ENCODE measurements around the gene EPS15.

EPS15 gene

DNA sequence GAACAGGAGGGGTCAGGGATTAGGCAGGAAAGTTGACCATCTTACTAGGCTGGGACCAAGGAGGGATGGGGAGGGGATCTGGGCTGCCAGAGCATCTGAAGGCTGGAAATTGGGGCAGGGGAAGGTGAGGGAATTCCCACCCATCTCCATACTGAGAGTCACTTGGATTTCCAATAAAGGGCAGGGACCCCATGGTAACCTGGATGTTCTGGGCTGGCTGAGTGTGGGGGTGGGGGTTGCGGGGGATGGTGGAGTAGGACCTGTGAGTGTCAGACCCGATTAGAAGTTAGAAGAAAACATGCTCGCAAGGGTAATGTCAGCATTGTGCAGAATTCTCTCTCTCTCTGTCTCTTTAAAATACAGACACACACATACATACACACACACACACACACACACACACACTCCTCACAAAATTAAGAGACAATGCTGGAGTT, 40.0 kb upstream of the EPS15 start:
- Histone ChIP-seq H3K36me3 (replicated peaks; ENCODE audit: insufficient read depth, low read length) (no peaks in the 10 kb centered on the region), H3K27ac (ENCODE audit: low read length) (no peak overlapping the region), H3K4me3 (ENCODE audit: low read length) (no peak overlapping the region), H4K20me1 (ENCODE audit: insufficient read depth, low read length) (no peaks in the 10 kb centered on the region), H3K9me3 (replicated peaks; ENCODE audit: insufficient read depth, low read length) (no peaks in the 10 kb centered on the region), H3K4me1 (ENCODE audit: low read length) (peaks cover 6% of the 10 kb centered on the region), H2AFZ (ENCODE audit: low read length) (no peak overlapping the region), H3K4me2 (ENCODE audit: low read depth, low read length) (no peak overlapping the region), H3F3A (ENCODE audit: insufficient read depth, low read length) (no peaks in the 10 kb centered on the region), H3K9me2 (replicated peaks; ENCODE audit: insufficient read depth, low read length) (no peaks in the 10 kb centered on the region), H3K9ac (ENCODE audit: low read length) (no peak overlapping the region), H3K27me3 (replicated peaks; ENCODE audit: insufficient read depth, low read length) (no peaks in the 10 kb centered on the region), H3K79me2 (ENCODE audit: low read length) (no peaks in the 10 kb centered on the region)
- no peak for DNase-seq
- no peak for TF ChIP-seq EZH2phosphoT487 (IDR thresholded peaks at IDR 0.05; ENCODE audit: low read length)
- no peak for TF ChIP-seq EZH2 (optimal IDR thresholded peaks at IDR 0.05; ENCODE audit: low read depth, low read length)
- TF ChIP-seq, protein P1, sequence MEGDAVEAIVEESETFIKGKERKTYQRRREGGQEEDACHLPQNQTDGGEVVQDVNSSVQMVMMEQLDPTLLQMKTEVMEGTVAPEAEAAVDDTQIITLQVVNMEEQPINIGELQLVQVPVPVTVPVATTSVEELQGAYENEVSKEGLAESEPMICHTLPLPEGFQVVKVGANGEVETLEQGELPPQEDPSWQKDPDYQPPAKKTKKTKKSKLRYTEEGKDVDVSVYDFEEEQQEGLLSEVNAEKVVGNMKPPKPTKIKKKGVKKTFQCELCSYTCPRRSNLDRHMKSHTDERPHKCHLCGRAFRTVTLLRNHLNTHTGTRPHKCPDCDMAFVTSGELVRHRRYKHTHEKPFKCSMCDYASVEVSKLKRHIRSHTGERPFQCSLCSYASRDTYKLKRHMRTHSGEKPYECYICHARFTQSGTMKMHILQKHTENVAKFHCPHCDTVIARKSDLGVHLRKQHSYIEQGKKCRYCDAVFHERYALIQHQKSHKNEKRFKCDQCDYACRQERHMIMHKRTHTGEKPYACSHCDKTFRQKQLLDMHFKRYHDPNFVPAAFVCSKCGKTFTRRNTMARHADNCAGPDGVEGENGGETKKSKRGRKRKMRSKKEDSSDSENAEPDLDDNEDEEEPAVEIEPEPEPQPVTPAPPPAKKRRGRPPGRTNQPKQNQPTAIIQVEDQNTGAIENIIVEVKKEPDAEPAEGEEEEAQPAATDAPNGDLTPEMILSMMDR (IDR thresholded peaks at IDR 0.05; ENCODE audit: low read length) = no peak

DNA sequence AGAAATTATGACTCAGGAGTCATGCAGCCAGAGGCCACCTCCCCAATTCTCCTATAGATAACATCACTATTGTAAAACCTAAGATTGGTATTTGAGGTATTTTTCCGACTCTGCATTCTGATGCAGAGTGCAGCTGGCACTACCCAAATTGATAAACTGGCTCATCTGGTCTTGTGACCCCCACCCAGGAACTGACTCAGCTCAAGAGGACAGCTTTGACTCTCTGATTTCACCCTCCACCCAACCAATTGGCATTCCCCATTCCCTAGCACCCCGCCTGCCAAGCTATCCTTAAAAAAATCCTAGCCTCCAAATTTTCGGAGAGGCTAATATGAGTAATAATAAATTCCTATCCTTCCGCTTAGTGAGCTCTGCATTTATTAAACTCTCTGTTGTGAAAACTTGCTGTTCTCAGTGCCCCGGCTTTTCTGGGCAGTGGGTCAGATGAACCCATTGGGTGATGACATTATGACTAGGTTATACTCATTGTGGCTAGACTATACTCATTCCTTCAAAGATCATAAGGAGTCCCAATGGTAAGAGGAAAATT, 39.4 kb upstream of the EPS15 start:
- DNase-seq = no peak
- TF ChIP-seq, protein P1 (IDR thresholded peaks at IDR 0.05; ENCODE audit: low read length) = no peak
- TF ChIP-seq EZH2phosphoT487 (IDR thresholded peaks at IDR 0.05; ENCODE audit: low read length) (no peak), EZH2 (optimal IDR thresholded peaks at IDR 0.05; ENCODE audit: low read depth, low read length) (no peak)
- no peak overlapping the region for H3K9ac ChIP-seq (ENCODE audit: low read length)
- H2AFZ ChIP-seq (ENCODE audit: low read length) = no peak overlapping the region
- H3K27me3 ChIP-seq (replicated peaks; ENCODE audit: insufficient read depth, low read length) = no peaks in the 10 kb centered on the region
- no peaks in the 10 kb centered on the region for H3K36me3 ChIP-seq (replicated peaks; ENCODE audit: insufficient read depth, low read length)
- H3K9me3 ChIP-seq (replicated peaks; ENCODE audit: insufficient read depth, low read length) = no peaks in the 10 kb centered on the region
- no peaks in the 10 kb centered on the region for H3K9me2 ChIP-seq (replicated peaks; ENCODE audit: insufficient read depth, low read length)
- no peak overlapping the region for H3K4me2 ChIP-seq (ENCODE audit: low read depth, low read length)
- no peaks in the 10 kb centered on the region for H4K20me1 ChIP-seq (ENCODE audit: insufficient read depth, low read length)
- H3K4me3 ChIP-seq (ENCODE audit: low read length) = no peak overlapping the region
- no peaks in the 10 kb centered on the region for H3K79me2 ChIP-seq (ENCODE audit: low read length)
- H3K4me1 ChIP-seq (ENCODE audit: low read length) = no peaks in the 10 kb centered on the region
- H3K27ac ChIP-seq (ENCODE audit: low read length) = no peak overlapping the region
- H3F3A ChIP-seq (ENCODE audit: insufficient read depth, low read length) = no peaks in the 10 kb centered on the region

DNA sequence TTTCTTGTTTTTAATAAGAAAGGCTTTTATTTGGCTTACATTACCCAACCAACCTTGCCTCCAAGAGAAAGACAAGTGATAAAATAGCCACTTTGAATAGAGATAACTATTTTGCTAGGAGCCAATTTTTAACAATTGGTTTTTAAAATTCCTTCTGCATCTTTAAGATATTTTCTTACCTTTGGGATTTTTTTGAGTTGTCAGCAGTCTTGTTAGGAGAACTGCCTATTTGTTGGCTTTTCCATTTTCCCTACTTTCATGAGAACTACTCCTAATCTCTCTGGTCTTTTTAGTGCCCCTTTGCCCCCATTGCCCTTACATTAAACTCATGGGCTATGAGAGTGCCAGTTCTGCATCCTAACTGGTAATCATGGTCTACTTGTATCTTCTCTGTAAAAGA, 38.1 kb upstream of the EPS15 start:
- Histone ChIP-seq H3K4me2 (ENCODE audit: low read depth, low read length) (no peak overlapping the region), H3K4me3 (ENCODE audit: low read length) (no peak overlapping the region), H3K27ac (ENCODE audit: low read length) (no peak overlapping the region), H3K9ac (ENCODE audit: low read length) (no peak overlapping the region), H3K36me3 (replicated peaks; ENCODE audit: insufficient read depth, low read length) (no peaks in the 10 kb centered on the region), H3F3A (ENCODE audit: insufficient read depth, low read length) (no peaks in the 10 kb centered on the region), H3K9me3 (replicated peaks; ENCODE audit: insufficient read depth, low read length) (no peaks in the 10 kb centered on the region), H2AFZ (ENCODE audit: low read length) (no peak overlapping the region), H3K79me2 (ENCODE audit: low read length) (no peaks in the 10 kb centered on the region), H3K4me1 (ENCODE audit: low read length) (no peaks in the 10 kb centered on the region), H3K9me2 (replicated peaks; ENCODE audit: insufficient read depth, low read length) (no peaks in the 10 kb centered on the region), H3K27me3 (replicated peaks; ENCODE audit: insufficient read depth, low read length) (no peaks in the 10 kb centered on the region), H4K20me1 (ENCODE audit: insufficient read depth, low read length) (no peaks in the 10 kb centered on the region)
- DNase-seq = no peak
- TF ChIP-seq EZH2phosphoT487 (IDR thresholded peaks at IDR 0.05; ENCODE audit: low read length) (no peak), EZH2 (optimal IDR thresholded peaks at IDR 0.05; ENCODE audit: low read depth, low read length) (no peak)
- TF ChIP-seq, protein P1 (IDR thresholded peaks at IDR 0.05; ENCODE audit: low read length) = no peak

Measured in MM.1S (cell line).